LNCAP (cell line): Measurements from ENCODE around the gene BPI.

Experiments
- CTCF ChIP-seq: fragments of 450-650 bp; IDR thresholded peaks from 2 replicates; pipeline ENCODE4 v1.5.1; 2017; ENCODE audit warnings: mild to moderate bottlenecking

BPI gene

GRCh38 chr20:38386851-38387250, 82.9 kb downstream of the BPI start:
- no peak for TF ChIP-seq CTCF
